Activated CD4-positive, alpha-beta memory T cell treated with anti-CD3 and anti-CD28 coated beads for 36 hours (primary cell): ENCODE results near the gene SH2D4B. TPM values are rescaled to one million over a fixed set of nuclear protein-coding genes. Genes with fewer than 3 reads are reported as not detected.
"Not testable (repeated sequence)": the region's sequence is repeated elsewhere in the genome, so short reads cannot be mapped to it uniquely, and the experiment has no call there.

Source experiments
- CTCF ChIA-PET: fragments of 350-600 bp; sonication (Branson Sonifier 250); formaldehyde crosslinking; loops from one replicate; lab custom pipeline; 2021; ENCODE audit warnings: antibody characterized with exemption, inconsistent platforms; lab: Charles Lee
- POLR2A ChIA-PET: fragments of 350-600 bp; sonication (Branson Sonifier 250); formaldehyde crosslinking; loops from one replicate; lab custom pipeline; 2021; ENCODE audit warnings: antibody characterized with exemption; lab: Charles Lee
- DNase-seq: peaks from one replicate; pipeline ENCODE4 v3.0.0-alpha.2; 2020
- H3K27ac Mint-ChIP-seq: one replicate; pipeline ENCODE4 v1.8.0; 2021; ENCODE audit warnings: mixed read lengths
- H3K27me3 Mint-ChIP-seq: one replicate; pipeline ENCODE4 v1.8.0; 2021; ENCODE audit warnings: mixed read lengths
- H3K36me3 Mint-ChIP-seq: one replicate; pipeline ENCODE4 v1.8.0; 2021; ENCODE audit warnings: mixed read lengths
- H3K4me1 Mint-ChIP-seq: one replicate; pipeline ENCODE4 v1.8.0; 2021; ENCODE audit warnings: low read depth, mixed read lengths
- H3K4me3 Mint-ChIP-seq: one replicate; pipeline ENCODE4 v1.8.0; 2021; ENCODE audit warnings: mild to moderate bottlenecking, mixed read lengths
- H3K9me3 Mint-ChIP-seq: one replicate; pipeline ENCODE4 v1.8.0; 2021; ENCODE audit warnings: mixed read lengths
- intact Hi-C: fragments of 100-400 bp; cut with micrococcal nuclease; formaldehyde crosslinking; loops from one replicate; pipeline ENCODE4 v1.15.1; 2023
- total RNA-seq, 2 experiments: library from RNA; stranded (reverse); gene quantifications; one replicate each; pipeline ENCODE4 v1.2.3, GENCODE V29; 2021

The SH2D4B gene
- total RNA-seq, 2 experiments from 2014 or later, result 0.12 TPM; not detected in 1

DNA sequence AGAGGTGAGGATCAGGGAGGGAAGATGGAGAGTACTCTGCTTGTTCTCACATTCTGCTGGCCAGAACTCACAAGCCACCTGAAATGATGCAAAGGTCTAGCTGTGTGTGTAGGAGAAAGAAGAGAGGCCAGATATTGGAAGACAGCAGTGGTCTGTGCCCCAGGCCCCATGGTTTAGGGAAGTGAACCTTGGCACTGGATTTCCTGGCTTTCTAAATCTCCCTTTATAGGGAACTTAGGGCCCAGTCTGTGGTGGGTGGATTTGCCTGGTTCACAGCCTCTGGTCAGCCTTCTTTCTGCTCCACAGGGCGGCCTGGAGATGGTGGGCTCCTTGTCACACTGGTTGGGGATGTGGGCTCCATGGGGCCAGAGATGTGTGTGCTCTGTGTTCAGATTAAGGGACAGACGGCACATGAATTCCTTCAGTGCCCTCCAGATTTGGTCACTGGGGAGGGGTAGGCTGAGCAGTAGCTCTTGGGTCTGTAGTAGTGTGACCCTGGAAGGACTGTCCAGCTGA, 9.5 kb upstream of the SH2D4B start:
- Mint-ChIP-seq H3K27ac (peak overlapping the region; percentile 58), H3K4me3 (no peak overlapping the region), H3K4me1 (peaks cover 77% of the 10 kb centered on the region), H3K36me3 (peaks cover 12% of the 10 kb centered on the region), H3K9me3 (no peaks in the 10 kb centered on the region), H3K27me3 (no peaks in the 10 kb centered on the region)
- CTCF ChIA-PET, result interaction anchor here (1.2 to 1.8 kb wide), 2 partner anchors 23 to 83 kb away, joined by 3 to 9 read pairs; no protein-coding TSS in a partner anchor
- no peak for DNase-seq
- intact Hi-C loops, result no loop called here
- POLR2A ChIA-PET, result no interaction called here

DNA sequence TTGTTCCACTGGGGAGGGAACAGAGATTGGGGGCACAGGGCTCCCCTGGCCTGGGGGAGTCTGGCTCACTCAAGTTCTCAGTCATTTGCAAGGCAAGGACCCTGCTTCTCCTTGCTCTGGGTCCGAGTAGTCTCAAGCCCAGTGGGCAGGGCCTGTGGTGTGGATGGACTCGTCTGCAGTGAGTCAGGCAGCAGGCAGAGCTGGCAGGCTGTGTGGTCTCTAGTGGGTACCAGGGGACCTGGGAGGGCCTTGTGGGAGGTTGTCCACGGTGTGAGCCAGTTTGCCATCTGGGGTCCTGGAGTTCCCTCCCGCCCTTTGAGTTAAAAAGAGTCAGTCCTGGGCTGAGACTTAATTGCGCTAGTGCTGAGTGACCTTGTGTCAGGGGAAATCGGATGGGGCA, 8.8 kb upstream of the SH2D4B start:
- Mint-ChIP-seq H3K4me3 (no peak overlapping the region), H3K4me1 (peaks cover 73% of the 10 kb centered on the region), H3K36me3 (peaks cover 12% of the 10 kb centered on the region), H3K27ac (peak overlapping the region; percentile 67), H3K9me3 (no peaks in the 10 kb centered on the region), H3K27me3 (no peaks in the 10 kb centered on the region)
- CTCF ChIA-PET, result interaction anchor here (1.2 to 1.8 kb wide), 2 partner anchors 23 to 84 kb away, joined by 3 to 9 read pairs; no protein-coding TSS in a partner anchor
- DNase-seq, result no peak
- POLR2A ChIA-PET, result no interaction called here
- intact Hi-C loops, result no loop called here

DNA sequence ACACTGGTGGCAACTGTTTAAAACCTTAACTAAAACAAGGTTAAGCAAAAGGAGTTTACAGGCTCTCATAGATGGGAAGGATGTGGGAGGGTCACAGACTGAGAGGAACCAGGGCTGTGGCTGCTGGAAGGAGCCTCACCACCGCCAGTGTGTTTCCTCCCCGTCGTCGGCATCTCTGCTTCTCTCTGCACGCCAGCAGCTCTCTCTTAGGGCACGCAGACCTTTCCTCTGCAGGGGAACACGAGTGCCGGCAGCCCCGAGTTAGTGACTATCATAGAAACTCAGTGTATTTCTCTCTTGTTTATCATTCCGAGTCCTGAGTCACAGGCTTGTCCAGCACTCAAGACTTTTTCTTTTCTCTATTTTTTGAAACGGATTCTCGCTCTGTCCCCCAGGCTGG, 8.1 kb upstream of the SH2D4B start:
- no peaks in the 10 kb centered on the region for H3K27me3 Mint-ChIP-seq
- H3K36me3 Mint-ChIP-seq, result peaks cover 12% of the 10 kb centered on the region
- ChIA-PET CTCF (interaction anchor here (3.6 kb wide), 1 partner anchor 85 kb away, joined by 27 read pairs; no protein-coding TSS in a partner anchor), POLR2A (no interaction called here)
- intact Hi-C loops, result loop anchor here (1.0 to 2.0 kb wide), 5 partner anchors 18 to 151 kb away; no protein-coding TSS in a partner anchor
- peak overlapping the region; percentile 74 for H3K27ac Mint-ChIP-seq
- H3K4me3 Mint-ChIP-seq, result no peak overlapping the region
- peaks cover 66% of the 10 kb centered on the region for H3K4me1 Mint-ChIP-seq
- no peaks in the 10 kb centered on the region for H3K9me3 Mint-ChIP-seq
- peak; percentile 49 for DNase-seq

DNA sequence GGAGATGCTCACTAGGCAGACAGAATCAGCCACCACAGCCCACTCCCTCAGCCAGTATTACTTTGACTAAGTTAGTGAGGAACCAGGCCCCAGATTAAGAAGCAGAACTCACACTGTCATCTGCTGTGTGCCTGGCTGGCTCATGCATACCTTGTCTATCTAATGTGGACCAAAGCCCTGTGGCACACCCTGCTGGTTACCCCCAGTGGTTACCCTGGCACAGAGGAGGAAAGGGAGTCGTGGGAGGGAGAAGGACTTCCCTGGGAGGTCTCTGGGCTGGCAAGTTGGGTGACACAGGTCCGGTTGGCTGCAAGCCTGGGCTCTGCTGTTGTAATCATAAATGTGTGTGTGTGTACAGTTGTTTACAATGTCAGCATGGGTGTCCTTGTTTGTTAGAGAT, 7.5 kb upstream of the SH2D4B start:
- Mint-ChIP-seq H3K4me1 (peaks cover 66% of the 10 kb centered on the region), H3K4me3 (no peak overlapping the region), H3K27me3 (no peaks in the 10 kb centered on the region), H3K27ac (peak overlapping the region; percentile 74), H3K9me3 (no peaks in the 10 kb centered on the region), H3K36me3 (peaks cover 12% of the 10 kb centered on the region)
- ChIA-PET POLR2A (no interaction called here), CTCF (interaction anchor here (1.1 to 3.6 kb wide), 3 partner anchors 21 to 86 kb away, joined by 3 to 27 read pairs (median 9); no protein-coding TSS in a partner anchor)
- intact Hi-C loops, result loop anchor here (1.0 to 2.0 kb wide), 5 partner anchors 19 to 151 kb away; no protein-coding TSS in a partner anchor
- peak; percentile 80 for DNase-seq

DNA sequence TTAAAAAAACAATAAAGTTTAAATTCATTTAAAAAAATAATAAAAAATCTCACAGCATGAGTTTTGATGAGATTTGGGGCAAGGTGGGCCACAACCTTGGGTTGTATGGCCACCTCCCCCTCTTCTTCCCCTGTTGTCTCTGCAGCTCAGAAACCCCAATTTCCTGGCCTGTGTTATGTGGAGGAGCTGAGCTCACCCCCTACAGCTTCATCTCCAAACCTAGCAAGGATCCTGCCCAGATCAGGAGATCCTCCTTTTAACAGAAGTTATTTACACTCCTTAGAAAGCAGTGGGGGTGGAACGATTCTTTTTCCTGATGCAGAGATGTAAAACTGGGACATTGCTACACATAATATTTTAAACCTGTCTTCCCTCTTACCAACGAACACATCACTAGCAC, 6.9 kb upstream of the SH2D4B start:
- Mint-ChIP-seq H3K9me3 (no peaks in the 10 kb centered on the region), H3K36me3 (peaks cover 14% of the 10 kb centered on the region), H3K4me3 (no peak overlapping the region), H3K4me1 (peaks cover 60% of the 10 kb centered on the region), H3K27ac (peak overlapping the region; percentile 39), H3K27me3 (no peaks in the 10 kb centered on the region)
- ChIA-PET CTCF (interaction anchor here (1.0 to 3.6 kb wide), 4 partner anchors 22 to 87 kb away, joined by 3 to 27 read pairs (median 7); no protein-coding TSS in a partner anchor), POLR2A (no interaction called here)
- DNase-seq, result no peak
- intact Hi-C loops, result loop anchor here (1.0 to 2.0 kb wide), 5 partner anchors 20 to 152 kb away; no protein-coding TSS in a partner anchor

DNA sequence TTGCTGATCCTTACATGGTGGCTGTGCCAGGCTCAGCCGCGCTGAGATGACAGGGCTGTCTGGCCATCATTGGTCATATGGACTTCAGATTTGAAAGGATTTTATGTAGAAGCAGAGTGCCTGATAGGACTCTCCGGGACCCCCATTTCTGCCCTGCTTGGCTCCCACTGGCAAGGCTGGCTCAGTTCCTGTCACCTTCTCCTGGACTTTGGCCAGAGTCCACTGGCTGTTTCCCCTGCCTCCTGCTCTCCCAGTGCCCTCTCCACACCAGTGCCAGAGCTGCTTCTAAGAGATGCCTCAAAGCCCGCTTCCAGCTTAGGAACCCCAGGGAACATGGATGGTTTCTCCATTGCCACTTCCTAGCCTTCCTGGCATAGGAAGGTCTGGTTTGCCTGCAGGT, 5.1 kb upstream of the SH2D4B start:
- DNase-seq, result no peak
- H3K27ac Mint-ChIP-seq, result peak overlapping the region; percentile 42
- ChIA-PET CTCF (interaction anchor here (3.6 kb wide), 1 partner anchor 88 kb away, joined by 27 read pairs; no protein-coding TSS in a partner anchor), POLR2A (no interaction called here)
- peaks cover 50% of the 10 kb centered on the region for H3K4me1 Mint-ChIP-seq
- no peaks in the 10 kb centered on the region for H3K27me3 Mint-ChIP-seq
- peaks cover 13% of the 10 kb centered on the region for H3K36me3 Mint-ChIP-seq
- no peaks in the 10 kb centered on the region for H3K9me3 Mint-ChIP-seq
- H3K4me3 Mint-ChIP-seq, result no peak overlapping the region
- intact Hi-C loops, result no loop called here

DNA sequence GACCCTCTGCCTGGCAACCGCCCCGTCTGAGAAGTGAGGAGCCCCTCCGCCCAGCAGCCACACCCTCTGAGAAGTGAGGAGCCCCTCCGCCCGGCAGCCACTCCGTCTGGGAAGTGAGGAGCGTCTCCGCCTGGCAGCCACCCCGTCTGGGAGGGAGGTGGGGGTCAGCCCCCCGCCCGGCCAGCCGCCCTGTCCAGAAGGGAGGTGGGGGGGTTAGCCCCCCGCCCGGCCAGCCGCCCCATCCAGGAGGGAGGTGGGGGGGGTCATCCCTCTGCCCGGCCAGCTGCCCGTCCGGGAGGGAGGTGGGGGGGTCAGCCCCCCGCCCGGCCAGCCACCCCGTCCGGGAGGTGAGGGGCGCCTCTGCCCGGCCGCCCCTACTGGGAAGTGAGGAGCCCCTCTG, 3.6 kb upstream of the SH2D4B start:
- peaks cover 39% of the 10 kb centered on the region for H3K4me1 Mint-ChIP-seq
- CTCF ChIA-PET, H3K36me3 Mint-ChIP-seq, H3K27ac Mint-ChIP-seq, POLR2A ChIA-PET, intact Hi-C loops, H3K4me3 Mint-ChIP-seq, H3K9me3 Mint-ChIP-seq, H3K27me3 Mint-ChIP-seq: not testable (repeated sequence)
- DNase-seq, result peak; percentile 6

DNA sequence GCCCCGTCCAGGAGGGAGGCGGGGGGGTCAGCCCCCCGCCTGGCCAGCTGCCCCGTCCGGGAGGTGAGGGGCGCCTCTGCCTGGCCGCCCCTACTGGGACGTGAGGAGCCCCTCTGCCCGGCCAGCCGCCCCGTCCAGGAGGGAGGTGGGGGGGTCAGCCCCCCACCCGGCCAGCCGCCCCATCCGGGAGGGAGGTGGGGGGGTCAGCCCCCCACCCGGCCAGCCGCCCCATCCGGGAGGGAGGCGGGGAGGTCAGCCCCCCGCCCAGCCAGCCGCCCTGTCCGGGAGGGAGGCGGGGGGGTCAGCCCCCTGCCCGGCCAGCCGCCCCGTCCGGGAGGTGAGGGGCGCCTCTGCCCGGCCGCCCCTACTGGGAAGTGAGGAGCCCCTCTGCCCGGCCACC, 3.1 kb upstream of the SH2D4B start:
- H3K27ac Mint-ChIP-seq, H3K4me3 Mint-ChIP-seq, H3K9me3 Mint-ChIP-seq, H3K27me3 Mint-ChIP-seq, POLR2A ChIA-PET, DNase-seq, H3K36me3 Mint-ChIP-seq, CTCF ChIA-PET: not testable (repeated sequence)
- H3K4me1 Mint-ChIP-seq, result peaks cover 33% of the 10 kb centered on the region
- intact Hi-C loops, result loop anchor here (5.0 kb wide), 1 partner anchor 128 kb away; no protein-coding TSS in a partner anchor

DNA sequence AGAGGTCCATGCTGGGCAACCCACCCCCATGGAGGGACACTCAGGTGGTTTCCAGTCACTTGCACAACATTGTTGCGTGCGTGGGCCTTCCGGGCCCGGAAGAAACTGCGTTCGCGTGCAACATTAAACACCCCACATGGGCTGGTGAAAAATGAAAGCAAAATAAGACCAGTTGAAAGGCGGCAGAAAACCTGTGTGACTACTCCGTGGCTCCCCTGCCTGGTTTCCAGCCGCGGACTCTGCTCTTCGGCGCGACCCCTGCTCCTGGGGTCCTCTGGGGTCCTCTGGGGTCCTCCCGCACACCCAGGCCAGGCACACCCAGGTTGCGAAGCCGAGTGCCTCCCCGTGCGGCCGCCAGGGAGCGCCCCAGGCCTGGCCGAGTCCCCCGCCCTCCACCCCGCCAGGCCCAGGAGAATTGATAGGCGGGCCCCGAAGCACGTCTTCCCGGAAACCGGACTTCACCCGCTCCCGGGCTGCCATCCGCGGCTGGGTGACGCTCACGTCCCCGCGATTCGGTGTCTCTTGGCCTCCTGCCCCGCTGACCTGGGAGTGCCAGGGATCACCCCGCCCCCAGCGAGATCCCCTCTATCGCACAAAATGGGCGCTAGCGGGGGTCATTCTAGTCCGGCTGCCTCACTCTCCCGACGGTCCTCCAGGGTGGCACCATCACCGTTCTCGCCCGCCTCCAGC, 1.9 kb upstream of the SH2D4B start:
- ChIA-PET POLR2A (interaction anchor here (0.6 to 1.3 kb wide), 3 partner anchors 12 to 32 kb away, joined by 3 to 4 read pairs (median 3); no protein-coding TSS in a partner anchor), CTCF (interaction anchor here (0.7 to 1.7 kb wide), 7 partner anchors 24 to 91 kb away, joined by 3 to 6 read pairs (median 3); no protein-coding TSS in a partner anchor)
- intact Hi-C loops, result loop anchor here (5.0 kb wide), 1 partner anchor 126 kb away; no protein-coding TSS in a partner anchor
- DNase-seq, result peak; percentile 85
- H3K36me3 Mint-ChIP-seq, result peaks cover 3% of the 10 kb centered on the region
- H3K4me1 Mint-ChIP-seq, result peaks cover 26% of the 10 kb centered on the region
- peak overlapping the region; percentile 93 for H3K4me3 Mint-ChIP-seq
- no peaks in the 10 kb centered on the region for H3K27me3 Mint-ChIP-seq
- H3K9me3 Mint-ChIP-seq, result no peaks in the 10 kb centered on the region
- H3K27ac Mint-ChIP-seq, result peak overlapping the region; percentile 99

DNA sequence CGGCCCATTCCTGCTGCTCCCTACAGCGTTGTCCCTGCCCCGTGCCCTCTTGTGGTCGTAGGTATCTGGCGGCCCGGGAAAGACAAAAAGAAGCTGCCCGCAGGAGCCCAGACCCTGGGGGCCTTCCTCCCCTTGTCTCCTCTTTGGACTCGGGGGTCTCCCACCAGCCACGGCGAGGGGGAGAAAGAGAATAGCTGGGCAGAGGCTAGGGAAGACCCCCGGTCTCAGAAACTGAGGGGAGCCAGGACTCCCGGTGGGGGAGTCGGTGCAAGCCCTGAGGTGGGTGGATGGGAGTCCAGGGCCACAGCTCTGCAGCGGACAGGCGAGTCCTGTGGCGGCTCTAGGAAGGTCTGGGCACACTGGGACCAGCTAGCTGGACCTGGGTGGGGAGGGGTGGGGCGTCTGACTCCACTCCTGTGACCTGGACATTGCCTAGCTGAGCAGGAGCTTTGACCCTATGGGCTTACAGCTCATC, 1.3 kb upstream of the SH2D4B start:
- Mint-ChIP-seq H3K4me3 (peak overlapping the region; percentile 93), H3K36me3 (peaks cover 3% of the 10 kb centered on the region), H3K9me3 (no peaks in the 10 kb centered on the region), H3K27me3 (no peaks in the 10 kb centered on the region), H3K4me1 (peaks cover 27% of the 10 kb centered on the region), H3K27ac (peak overlapping the region; percentile 99)
- ChIA-PET POLR2A (interaction anchor here (0.6 to 1.3 kb wide), 3 partner anchors 11 to 33 kb away, joined by 3 to 4 read pairs (median 3); no protein-coding TSS in a partner anchor), CTCF (interaction anchor here (0.7 to 1.7 kb wide), 8 partner anchors 10 to 91 kb away, joined by 3 to 6 read pairs (median 3); no protein-coding TSS in a partner anchor)
- DNase-seq, result no peak
- intact Hi-C loops, result loop anchor here (5.0 kb wide), 1 partner anchor 126 kb away; no protein-coding TSS in a partner anchor

DNA sequence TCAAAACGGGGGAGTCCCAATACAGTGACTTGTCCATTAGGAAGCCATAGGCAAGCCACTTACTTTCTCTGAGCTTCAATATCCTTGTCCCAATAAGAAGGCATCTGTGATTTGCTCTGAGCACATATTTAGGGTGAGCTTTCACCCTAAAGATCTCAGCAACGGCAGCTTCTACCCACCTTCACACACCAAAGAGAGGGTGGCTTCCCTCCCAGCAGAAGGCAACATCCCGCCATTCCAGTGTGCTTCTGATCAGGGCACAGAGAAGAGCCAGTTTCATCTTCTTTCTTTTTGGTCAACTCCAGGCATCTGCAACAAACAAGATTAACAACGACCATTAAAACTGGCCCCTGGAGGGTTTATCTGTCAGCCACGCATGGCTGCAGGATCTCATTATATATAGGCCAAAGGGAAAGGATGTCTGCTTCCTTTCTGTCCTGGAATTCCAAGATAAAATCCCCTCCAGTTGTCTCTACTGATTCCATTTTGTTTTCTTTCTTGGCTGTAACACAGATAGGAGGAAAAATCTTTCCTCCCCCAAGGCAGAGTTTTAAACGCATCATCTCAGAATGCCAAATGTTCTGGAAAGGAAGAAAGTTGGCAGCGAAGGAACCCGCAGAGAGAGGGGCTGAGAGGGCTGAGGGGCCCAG, 491 bp upstream of the SH2D4B start:
- CTCF ChIA-PET, result interaction anchor here (0.9 to 1.7 kb wide), 7 partner anchors 11 to 88 kb away, joined by 3 to 6 read pairs (median 3); no protein-coding TSS in a partner anchor
- POLR2A ChIA-PET, result interaction anchor here (1.2 to 1.3 kb wide), 2 partner anchors 26 to 33 kb away, joined by 3 to 4 read pairs; no protein-coding TSS in a partner anchor
- Mint-ChIP-seq H3K27ac (no peak overlapping the region), H3K9me3 (no peaks in the 10 kb centered on the region), H3K4me3 (peak overlapping the region; percentile 93), H3K27me3 (no peaks in the 10 kb centered on the region), H3K4me1 (peaks cover 22% of the 10 kb centered on the region), H3K36me3 (peaks cover 3% of the 10 kb centered on the region)
- intact Hi-C loops, result loop anchor here (5.0 kb wide), 1 partner anchor 125 kb away; no protein-coding TSS in a partner anchor
- DNase-seq, result no peak
